H54 (cell line): ENCODE data around the gene MRGPRF.
"Not testable (repeated sequence)": the region's sequence is repeated elsewhere in the genome, so short reads cannot be mapped to it uniquely, and the experiment has no call there.

Experiments used
- DNase-seq: peaks from one replicate; pipeline ENCODE4 v3.0.0; 2011; ENCODE audit warnings: low spot score, mixed read lengths; ENCODE audit not compliant: insufficient read length
- FAIRE-seq: peaks from 3 replicates; lab custom pipeline; 2011; peaks lifted over from hg19 to GRCh38; lab: Jason Lieb, UNC
- POLR2A ChIP-seq: IDR thresholded peaks from 2 replicates; pipeline ENCODE4 v1.6.1; 2011; ENCODE audit warnings: low read depth, mild to moderate bottlenecking, low read length

The MRGPRF gene

DNA sequence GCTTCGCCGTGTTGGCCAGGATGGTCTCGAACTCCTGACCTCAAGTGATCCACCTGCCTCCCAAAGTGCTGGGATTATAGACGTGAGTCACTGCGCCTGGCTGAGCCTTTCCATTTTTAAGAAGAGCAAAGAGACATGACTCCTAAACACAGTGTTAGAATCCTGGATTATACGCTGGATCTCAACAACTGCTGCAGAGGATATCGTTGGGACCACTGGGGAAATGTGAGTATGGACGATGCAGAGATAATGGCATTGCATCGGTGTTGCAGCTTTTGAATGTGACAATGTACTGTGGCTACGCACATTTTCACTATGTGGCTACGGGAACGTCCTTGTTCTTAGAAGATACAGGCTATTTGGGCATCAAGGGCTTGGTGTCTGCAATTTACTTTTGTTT lies 6.2 kb downstream of the MRGPRF start:
- DNase-seq, result no peak
- no peak for TF ChIP-seq POLR2A
- FAIRE-seq, result no peak

DNA sequence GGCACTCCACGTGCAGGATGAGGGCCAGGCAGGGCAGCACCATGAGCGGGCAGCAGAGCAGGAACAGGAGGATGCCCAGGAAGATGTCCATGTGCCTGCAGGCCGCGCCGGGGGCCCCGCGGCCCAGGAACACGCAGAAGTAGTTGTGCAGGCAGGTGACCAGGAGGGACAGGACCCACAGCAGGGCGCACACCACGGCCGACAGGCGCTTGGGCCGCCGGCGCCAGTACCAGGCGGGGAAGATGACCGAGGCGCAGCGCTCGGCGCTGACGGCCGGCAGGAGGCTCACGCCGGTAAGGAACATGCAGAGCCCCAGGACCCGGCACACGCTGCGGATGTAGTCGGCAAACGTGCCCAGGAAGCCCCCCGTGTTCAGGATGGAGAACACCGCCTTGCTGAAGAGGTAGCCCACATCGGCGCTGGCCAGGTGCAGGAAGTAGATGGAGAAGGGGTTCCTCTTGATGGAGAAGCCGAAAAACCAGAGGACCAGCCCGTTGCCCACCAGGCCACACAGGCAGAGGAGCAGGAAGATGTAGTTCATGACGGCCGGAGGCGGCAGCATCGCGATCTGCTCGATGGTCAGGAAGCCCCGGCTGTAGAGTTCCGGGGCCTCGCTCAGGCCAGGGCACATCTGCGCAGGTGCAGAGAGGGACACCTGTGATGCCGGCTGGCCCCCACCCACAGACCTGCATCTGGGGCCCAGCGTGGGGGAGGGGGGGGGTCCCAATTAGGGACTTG lies 7.2 kb downstream of the MRGPRF start:
- no peak for DNase-seq
- no peak for TF ChIP-seq POLR2A
- FAIRE-seq, result no peak

DNA sequence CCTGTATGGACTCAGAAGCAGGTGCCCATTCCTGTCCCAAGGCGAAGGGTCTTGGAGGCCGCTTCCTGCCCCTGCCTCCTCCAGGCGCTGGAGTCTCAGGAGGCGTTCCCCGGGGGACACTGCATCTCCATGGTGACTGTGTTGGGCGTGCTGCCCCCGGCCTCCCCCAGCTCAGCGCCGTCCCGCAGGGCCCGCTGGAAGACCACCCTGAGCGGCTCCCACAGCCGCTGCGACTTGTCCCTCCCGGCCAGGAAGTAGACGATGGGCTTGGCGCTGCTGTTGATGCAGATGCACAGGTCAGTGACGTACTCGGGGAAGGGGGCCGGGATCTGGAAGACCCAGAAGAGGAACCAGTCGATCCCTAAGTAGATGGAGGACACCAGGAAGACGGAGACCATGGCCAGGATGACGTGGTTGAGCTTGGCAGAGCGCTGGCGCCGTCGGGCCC lies 7.8 kb downstream of the MRGPRF start:
- TF ChIP-seq POLR2A, result no peak
- FAIRE-seq (no peak), DNase-seq (no peak)

DNA sequence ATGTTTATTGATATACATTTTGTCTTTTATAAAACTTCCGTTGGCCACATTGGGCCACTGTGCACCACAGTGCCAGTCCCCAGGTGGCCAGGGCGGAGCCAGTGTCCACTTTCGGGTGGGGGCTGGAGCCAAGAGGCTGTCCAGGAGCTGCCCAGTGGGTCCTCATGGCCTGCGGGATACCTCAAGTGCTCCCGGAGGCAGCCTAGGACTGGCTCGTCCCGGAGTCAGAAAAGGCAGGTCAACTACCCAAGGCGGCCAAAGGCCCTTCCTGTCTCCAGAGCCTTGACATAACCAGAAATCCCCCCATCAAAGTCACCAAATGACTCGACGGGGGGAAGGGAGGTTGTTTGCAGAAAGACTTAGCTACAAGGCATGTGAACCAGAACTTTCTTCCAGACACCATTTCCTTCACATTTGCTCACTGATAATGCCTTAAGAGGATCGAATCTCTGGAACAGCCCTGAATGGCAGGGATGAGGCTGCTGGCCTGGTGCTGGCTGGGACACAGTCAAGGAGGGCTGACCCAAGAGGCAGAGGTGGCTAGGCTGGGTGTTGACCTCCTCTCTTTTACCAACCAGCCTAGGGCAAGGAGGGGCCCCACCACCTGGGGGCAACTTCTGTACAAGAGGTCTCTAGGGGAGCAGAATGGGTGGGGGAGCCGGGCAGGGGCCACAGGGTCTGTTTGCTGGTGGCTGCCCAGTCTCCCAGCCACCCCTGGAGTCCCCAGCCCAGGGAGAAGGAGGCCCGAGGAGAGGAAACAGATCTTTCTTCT lies 8.4 kb downstream of the MRGPRF start:
- TF ChIP-seq POLR2A, result no peak
- no peak for FAIRE-seq

DNA sequence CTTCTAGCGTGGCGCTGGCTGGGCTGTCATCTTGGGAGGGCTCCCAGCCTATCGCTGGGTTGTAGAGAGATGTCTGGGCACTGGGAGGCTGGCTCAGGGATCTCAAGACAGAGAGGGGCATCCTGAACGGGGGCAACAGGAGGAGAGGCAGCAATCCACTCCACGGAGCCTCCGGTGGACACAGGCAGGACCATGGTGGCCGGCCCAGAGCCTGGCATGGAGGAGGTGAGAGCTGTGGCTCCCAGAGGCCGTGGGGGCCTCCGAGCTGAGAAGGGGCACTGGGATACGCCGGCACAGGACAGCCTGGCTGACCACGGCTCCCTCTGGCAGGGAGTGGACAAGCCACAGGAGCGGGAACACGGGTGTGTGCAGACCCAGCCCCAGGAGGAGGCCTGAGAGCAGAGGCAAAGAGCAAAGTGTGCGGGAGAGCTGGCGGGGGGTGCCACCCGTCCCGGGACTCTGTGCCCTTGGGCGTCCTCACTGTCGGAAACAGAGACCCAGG lies 9.1 kb downstream of the MRGPRF start:
- TF ChIP-seq POLR2A, result no peak
- FAIRE-seq (no peak), DNase-seq (no peak)

More for the DNA sequence above, 8.4 kb downstream of the MRGPRF start:
- DNase-seq, result no peak

DNA sequence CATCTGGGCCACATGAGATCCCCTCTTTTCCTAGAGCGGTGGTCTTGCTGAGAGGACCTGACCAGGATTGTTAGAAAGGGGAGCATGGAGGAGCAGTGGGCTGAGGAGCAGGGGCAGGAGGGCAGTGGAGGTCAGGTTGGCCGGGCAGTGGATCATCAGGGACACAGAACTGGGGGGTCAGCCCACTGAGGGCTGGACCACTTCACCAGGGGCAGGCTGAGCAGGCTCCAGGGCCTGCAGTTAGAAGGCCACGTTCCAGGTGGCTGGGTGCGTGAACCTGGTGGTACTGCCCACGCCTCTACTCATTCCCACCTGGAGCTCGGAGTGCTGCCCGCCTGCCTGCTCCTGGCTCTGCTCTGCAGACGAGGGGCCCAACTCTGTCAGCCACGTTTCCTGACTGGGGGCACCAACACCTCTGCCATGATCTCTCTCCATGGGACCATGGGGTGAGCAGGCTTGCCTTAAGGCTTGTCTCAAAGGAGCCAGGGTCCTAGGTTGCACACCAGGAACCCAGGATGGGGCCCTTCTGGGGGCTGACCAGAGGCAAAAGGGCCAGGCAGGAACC lies 9.7 kb downstream of the MRGPRF start:
- DNase-seq (no peak), FAIRE-seq (no peak)
- TF ChIP-seq POLR2A, result no peak

DNA sequence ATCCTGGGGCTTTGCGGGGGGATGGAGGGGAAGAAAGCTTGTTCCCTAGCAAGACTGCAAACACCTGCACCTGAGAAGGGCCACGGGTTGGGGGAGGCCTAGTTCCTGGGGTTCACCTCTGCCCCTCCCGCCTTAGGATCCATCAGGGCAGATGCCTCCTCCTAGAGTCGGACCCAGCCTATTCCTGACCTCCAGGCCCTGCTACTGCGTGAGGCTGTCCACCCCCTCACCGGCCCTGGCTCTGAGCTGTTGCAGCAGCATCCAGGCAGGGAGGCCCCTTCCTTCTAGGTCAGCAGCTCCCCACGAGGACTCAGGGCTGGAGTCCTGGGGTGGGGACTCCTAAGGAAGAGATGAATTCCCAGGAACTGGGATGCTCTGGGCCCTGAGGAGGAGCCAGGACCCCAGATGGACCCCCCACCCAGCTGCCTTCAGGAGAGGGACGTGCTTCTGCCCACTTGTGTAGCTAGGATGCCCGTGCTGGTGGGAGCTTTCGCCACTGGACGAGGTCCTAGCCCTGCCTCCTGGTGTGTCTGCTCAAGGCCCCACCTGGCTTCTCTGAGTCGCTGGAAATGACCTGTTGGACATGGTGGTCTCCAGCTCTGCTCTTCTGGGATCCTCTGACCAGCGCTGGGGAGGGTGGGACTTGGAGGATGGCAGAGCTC lies 10.3 kb downstream of the MRGPRF start:
- no peak for TF ChIP-seq POLR2A
- no peak for FAIRE-seq
- DNase-seq, result no peak

DNA sequence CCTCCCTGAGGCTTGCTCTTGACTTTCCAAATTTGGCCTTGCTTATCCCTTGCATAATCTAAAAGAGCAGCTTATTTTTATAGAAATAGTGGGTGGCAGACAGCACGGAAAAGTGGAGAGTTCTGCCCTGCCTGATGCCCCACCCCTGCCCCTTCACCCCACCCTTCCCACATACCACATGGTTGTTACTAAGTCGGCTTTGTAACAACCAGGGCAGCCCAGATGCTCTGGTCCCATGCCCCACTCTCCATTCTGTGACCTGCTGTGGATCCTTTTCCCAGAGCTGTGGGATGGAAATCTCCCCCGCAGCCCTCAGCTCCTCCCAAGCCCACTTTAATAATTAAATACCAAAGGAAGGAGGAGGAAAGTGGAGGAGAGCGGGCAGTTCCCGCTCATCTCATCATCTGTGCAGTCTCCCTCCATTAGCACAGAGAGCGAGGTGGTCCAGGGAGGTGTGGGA lies 10.9 kb downstream of the MRGPRF start:
- no peak for FAIRE-seq
- TF ChIP-seq POLR2A, result no peak
- no peak for DNase-seq

DNA sequence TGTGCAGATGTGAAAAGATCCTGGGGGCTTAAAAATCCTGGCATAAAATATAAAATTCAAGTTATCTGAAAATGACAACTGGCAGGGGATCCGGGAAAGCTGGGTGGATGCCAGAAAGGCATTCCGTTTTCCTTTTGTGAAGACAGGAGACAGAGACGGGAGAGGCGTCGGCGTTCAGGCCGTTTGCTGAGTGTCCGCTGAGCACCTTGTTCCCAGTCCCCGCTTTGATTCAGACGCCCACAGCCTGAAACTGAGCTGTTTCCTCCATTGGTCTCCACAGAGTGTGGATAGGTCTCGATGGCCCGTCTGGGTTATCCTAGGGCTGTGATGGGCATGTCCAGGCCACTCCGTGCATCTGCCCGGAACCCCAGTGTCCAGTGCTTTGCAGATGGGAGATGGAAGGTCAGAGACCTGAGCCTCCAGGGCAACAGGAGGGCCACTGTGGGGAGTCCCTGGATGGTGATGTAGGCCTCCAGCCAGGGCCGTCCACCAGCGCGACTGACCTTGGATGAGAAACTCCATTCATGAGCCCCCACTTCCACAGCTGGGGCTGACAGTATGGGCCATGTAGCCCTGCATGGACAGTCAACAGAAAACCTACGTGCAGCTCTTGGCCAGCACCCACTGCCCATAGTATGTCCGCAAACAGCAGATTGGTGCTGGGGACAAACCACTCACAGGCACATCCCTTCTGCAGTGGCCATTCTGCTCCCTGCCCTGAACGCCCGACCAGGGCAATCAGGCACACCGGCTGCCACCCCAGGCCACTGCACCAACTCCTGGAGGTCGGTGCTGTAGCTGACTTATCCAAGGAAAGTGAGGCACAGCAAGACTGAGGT lies 11.6 kb downstream of the MRGPRF start:
- TF ChIP-seq POLR2A, result no peak
- FAIRE-seq (no peak), DNase-seq (no peak)

DNA sequence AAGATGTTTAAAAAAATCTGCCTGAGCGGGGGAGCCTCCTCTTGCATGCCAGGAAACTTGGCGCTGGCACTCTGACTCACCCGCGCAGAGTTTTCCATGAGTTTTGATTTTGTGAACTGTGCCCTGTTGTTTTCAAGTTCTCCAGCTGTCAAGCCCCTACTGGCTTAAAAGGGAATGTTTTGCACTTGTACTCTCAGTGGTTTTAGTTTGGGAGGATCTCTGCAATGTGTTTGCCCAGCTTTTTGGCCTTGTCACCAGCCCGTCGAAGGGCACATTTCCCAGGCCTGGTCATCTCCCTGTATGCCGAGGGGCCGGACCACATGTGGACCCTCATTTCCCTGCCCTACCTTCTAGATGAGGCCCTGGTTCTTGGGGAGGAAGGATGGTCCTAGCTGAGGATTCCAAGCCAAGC lies 12.2 kb downstream of the MRGPRF start:
- DNase-seq (peak; percentile 90), FAIRE-seq (no peak)
- TF ChIP-seq POLR2A, result no peak

DNA sequence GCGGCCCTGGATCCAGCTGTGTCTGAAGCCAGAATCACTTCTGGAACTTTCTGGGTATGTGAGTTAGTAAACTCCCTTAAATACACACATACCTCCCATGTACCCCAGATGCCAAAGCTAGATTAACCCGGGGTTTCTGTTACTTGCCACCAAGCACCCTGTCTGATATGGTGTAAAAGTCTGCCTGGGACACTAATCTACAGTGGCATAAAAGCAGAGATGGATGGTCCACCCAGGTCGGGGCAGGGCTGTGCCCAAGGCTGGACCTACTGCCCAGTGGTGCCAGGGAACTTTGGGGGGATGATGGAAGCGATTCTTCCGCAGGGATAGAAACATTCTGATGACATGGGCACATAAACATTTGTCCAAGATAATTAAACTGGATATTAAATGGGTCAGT lies 12.7 kb downstream of the MRGPRF start:
- no peak for DNase-seq
- TF ChIP-seq POLR2A, result no peak
- FAIRE-seq, result no peak

DNA sequence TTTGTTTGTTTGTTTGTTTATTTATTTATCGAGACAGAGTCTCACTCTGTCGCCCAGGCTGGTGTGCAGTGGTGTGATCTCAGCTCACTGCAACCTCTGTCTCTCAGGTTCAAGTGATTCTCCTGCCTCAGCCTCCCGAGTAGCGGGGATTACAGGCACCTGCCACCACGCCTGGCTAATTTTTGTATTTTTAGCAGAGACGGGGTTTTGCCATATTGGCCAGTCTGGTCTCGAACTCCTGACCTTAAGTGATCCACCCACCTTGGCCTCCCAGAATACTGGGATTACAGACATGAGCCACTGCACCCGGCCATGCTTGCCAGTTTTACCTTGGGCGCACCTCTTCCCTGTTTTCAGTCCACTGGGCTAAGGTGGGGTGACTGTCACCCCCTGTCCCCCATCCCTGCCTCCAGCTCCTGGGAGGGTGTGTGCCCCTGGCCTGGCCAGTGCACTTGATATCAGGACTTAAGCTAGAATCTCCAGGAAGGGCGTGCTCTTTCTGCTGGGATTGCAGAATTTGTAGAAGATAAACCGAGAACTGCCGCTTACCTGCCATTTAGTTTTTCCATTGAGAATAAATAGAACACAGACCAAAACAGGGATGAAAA lies 13.2 kb downstream of the MRGPRF start:
- DNase-seq, FAIRE-seq: not testable (repeated sequence)
